A172 (cell line): ENCODE data around the gene DMD. TPM values are rescaled to one million over a fixed set of nuclear protein-coding genes. Genes with fewer than 3 reads are reported as not detected.
"Not testable (repeated sequence)": the region's sequence is repeated elsewhere in the genome, so short reads cannot be mapped to it uniquely, and the experiment has no call there.

Experiments used
- DNase-seq: peaks from one replicate; pipeline ENCODE4 v3.0.0-alpha.2; 2015; ENCODE audit warnings: low spot score
- total RNA-seq: library from RNA; depleted of rRNA; stranded (reverse); fragments of >200 nt; shearing (Covaris generic); gene quantifications from 2 replicates; pipeline ENCODE4 v1.2.3, GENCODE V29; 2014

Gene DMD
- total RNA-seq, 1 experiment from 2014 or later: 17.6 TPM

DNA sequence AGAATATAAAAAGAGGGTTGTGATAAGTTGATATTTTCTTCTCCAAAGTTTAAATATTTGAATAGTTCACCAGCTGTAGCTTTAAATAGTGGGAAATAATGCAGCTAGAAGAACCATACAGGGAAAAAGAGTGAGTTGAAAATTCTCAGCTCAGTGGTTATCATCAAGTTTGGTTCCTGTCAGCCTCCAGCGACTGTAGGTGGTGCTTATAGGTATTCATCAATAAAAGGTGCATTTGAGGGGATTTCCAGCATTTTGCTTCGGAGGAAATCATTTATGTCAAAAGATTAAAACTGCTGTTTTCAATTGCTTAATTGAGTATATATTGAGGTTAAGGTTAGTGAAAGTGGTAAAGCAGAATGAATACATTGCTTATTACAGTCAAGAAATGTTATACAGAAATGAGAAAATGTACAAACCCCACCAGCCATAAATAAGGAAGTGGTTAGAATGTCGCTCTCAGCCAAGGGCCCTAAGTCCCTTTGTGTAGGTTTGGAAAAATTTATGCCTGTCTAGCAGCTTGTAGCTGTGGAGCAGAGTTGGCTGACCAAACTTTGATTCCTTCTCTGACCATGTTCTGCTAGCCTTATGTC is 1606.6 kb downstream of the DMD start:
- DNase-seq: no peak

- DNase-seq: peak; percentile 14
Observed at GRCh38 chrX:31603411-31604120, 1607.8 kb downstream of the DMD start.

DNA sequence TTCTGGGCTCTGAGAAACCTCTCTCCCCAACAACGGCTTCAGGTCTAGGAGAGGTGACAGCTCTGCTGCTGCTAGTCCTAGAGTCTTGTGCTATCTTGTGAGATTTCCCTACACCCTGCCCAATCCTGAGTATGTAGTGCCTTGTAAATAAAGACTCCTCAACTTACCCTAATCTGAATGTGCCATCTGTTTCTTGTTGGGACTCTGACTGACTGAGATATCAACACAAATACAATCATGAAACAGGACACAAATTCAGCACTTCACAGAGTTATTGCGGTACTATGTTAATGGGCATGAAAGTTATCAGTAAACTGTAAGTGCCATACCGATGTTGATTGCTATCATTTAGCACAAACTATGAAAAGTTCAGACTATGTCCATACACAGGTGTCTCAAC is 1610.5 kb downstream of the DMD start:
- DNase-seq: no peak

DNA sequence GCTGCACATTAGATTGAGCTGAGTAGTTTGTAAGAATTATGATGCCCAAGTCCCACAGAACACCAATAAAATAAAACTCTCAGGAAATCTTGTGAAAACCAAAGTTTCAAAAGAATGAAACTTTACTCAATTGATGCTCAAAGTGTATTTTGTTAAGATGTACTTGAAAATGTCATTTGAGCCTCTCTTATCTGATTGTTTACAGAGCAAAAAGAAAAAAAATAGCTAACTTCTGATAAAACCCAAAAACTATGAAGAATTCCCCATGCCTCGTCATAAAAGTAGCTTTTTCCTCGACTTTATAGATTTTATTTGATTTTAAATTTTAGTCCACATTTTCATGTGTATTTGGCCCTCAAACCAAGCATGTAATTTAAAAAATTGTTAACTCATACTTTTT is 1618.0 kb downstream of the DMD start:
- no peak for DNase-seq

DNA sequence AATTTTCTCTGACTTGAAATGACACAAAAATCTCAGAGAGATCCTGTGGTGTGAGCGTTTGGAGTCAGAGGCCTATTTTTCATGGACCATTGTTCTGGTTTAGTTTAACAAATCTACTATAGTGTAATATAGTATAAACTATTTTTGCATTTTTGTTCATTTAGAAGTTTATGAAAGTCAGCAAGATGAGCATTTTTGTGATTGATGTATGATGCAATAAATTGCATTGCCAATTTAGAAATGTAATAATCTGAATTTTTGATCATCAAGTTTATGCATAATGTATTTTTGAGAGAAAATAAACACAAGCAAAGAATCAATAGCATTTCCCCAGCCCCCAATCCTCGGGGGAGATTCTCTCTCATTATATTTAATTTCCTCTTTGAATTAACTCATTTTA is 1620.0 kb downstream of the DMD start:
- DNase-seq: no peak

DNA sequence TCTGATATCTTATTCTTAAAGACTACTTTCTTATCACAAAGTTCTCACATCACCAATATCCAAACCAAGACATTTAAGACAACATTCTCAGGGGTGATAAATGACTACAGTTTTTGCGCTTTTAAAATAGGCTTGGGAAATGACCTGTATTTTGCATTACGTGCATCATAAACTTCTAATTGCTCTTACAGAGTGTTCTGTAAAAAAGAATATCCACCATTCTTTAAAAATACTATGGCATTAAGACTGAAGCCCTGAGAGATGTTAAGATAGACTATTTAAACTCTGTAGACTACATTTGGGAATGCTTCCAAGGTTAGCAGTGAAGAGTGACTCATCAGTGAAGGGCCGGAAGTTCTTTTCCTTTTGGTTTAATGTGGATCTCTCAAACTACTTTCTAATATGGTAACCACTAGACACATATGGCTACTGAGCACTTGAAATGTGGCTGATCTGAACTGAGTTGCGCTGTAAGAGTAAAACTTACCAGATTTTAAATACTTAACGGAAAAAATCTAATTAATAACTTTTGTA is 1620.7 kb downstream of the DMD start:
- DNase-seq: peak; percentile 90

- DNase-seq: no peak
Observed at GRCh38 chrX:31589503-31589902, 1621.8 kb downstream of the DMD start.

DNA sequence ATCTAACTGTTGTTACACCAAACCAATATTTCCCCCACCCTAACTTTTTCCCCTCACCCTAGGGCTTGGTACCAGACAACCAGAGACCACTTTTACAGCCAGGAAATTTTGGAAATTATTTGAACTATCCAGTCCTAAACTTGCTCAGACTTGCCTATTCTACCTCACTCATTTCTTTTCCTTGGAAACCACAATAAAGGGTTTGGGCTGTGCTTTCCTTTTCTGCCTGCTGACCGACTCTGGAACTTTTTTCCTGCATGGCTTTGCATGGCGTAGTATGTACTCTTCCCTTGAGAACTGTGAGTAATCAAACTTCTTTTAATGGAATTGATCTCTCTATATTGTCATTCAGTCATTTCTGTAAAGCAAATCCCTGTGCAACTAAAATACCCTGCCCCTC is 1623.0 kb downstream of the DMD start:
- DNase-seq: no peak

DNA sequence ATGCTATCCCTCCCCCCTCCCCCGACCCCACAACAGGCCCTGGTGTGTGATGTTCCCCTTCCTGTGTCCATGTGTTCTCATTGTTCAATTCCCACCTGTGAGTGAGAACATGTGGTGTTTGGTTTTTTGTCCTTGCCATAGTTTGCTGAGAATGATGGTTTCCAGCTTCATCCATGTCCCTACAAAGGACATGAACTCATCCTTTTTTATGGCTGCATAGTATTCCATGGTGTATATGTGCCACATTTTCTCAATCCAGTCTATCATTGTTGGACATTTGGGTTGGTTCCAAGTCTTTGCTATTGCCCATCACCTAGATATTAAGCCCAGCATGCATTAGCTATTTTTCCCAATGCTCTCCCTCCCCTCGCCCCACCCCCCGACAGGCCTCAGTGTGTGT is 1627.5 kb downstream of the DMD start:
- DNase-seq: not testable (repeated sequence)

- DNase-seq: peak; percentile 72
Observed at GRCh38 chrX:31580726-31581125, 1630.6 kb downstream of the DMD start.

GRCh38 chrX:31580227-31580626 is 1631.1 kb downstream of the DMD start:
- peak; percentile 22 for DNase-seq

DNA sequence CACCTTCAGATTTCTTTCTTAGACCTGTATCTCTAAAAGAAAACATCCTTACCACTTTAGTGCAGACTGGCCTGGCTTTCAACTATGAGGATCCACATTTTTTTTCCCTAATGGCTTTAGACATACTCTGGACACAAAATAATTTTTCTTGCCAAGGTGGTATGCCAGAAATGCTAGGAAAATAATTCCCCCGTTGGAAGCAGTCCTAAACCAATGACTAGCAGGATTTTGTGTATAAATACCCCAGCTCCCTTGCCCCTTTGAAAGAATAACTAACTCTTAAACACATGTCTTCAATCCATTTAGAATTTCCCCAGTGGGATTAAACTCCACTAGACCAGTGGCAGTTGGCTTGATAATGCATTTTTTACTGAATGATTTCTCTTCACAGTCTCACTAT is 1639.0 kb downstream of the DMD start:
- DNase-seq: no peak

DNA sequence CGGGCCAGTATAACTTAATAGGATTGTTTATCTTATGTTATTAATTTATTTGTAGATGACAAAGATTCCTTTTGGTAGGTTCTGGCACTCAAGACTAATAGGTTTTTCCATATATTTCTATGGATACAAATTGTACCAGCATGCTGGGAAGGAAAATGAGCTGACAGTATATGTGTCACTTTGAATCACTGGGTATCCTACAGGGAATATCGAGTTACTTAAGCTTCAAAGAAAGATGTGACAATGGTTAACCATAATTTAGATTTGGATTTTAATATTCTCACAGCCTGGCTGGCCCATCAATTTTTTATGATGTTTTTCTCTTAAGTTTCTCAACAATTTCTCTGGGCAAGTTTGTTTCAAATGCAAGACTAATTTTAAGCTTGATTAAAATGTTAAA is 1640.7 kb downstream of the DMD start:
- no peak for DNase-seq

- DNase-seq: no peak
Observed at GRCh38 chrX:31563792-31564191, 1647.6 kb downstream of the DMD start.

DNA sequence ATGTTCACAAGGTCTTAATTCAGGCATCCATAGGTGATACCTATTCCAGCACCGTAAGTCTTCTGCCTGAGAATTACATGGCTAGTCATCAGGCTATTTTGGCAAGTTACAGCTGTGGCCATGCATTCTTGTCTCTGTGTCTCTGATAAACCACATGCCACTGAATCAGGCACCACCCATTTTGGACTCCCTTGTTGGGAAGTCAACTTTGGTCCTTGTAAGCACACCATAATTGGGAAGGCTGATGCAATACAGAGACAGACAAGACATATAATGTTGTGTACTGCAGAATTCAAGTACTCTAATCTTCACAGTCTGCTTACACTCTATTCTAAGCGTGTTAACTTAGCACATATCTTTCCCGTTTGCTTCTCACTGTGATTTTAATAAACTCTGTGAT is 1655.8 kb downstream of the DMD start:
- DNase-seq: no peak

- DNase-seq: no peak
Observed at GRCh38 chrX:31551913-31552312, 1659.4 kb downstream of the DMD start.

GRCh38 chrX:31550158-31550557 is 1661.2 kb downstream of the DMD start:
- no peak for DNase-seq

DNA sequence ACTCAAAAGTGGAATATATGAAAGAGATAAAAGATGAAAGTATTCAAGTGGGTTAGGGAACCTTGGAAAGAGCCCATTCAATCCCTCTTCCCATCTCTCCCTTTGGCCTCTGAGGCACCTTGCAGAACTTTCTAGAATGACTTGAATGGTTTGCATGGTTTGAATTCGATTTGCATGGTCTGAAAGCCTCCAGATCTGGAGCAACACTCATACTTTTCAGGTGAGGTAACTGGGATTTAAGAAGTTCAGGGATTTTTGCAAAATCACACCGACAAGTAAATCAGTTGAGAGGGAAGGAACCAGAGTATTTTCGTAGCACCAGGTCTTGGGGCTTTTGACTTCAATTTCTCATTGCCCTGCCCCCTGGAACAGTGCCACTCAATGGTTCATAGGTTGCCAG is 1663.5 kb downstream of the DMD start:
- DNase-seq: no peak

DNA sequence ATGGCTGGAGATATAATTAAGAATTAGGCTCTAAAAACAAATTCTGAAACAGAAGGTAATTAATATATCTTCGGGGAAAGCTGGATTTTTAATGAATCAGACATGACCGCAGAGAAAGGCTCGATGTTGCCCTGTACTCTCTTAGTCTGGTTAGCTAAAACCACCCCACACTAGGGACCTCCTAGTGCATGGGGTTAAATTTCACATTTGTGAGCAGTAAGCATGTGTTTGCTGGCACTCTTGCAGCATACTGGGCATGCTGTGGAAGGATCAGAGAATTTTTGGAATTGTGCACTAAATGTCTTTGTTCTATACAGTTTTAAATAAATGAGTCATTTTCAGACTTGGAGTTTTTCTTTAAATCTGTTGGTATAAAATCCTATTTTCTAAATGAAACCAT is 1663.9 kb downstream of the DMD start:
- no peak for DNase-seq

- peak; percentile 87 for DNase-seq
Observed at GRCh38 chrX:31546126-31546525, 1665.2 kb downstream of the DMD start.

GRCh38 chrX:31545726-31546125 is 1665.6 kb downstream of the DMD start:
- DNase-seq: peak; percentile 35

DNA sequence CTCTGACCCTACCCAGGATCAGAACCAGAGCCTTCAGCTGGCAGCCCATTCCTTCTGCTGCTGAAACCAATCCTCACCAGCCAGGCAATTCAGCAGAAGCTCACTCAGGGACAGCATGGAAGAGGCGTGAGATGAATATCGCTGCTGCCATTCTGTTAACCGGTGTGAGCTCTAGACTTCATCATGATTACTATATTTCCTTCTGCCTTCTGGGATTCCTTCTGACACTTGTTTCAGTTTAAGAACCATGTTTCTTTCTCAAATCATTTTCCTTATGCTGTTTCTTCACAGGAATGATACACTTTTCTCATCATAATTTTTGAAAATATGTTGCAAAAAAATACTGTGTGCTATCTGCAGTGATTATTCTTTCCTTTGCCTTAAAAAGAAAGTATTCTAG is 1666.2 kb downstream of the DMD start:
- no peak for DNase-seq

DNA sequence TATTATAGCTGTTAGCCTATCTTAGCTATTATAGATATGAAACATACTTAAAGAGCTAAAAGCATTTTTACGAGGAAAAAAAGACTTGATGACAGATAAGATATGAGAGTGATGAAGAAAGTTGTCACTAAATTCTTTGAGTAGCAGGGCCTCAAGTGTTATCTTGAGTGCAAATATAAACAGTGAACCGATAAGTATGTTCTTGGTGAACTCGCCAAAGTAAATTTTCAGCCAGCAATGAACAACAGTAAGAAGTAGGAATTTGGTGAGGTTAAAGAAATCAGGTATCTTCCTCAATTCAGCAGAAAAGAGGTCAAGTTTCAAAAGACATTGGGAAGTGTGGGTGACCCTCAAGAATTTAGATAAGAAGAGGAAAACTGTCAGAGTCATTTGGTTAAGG is 1667.7 kb downstream of the DMD start:
- DNase-seq: peak; percentile 53

GRCh38 chrX:31542566-31542965 is 1668.8 kb downstream of the DMD start:
- DNase-seq: peak; percentile 14
